ENCODE data around the gene CERS6.
"Not testable (repeated sequence)": the region's sequence is repeated elsewhere in the genome, so short reads cannot be mapped to it uniquely, and the experiment has no call there.

Gene CERS6

GRCh38 chr2:168742258-168742932 lies 286.3 kb downstream of the CERS6 start:
- ATAC-seq: no peak

GRCh38 chr2:168744844-168745243 lies 288.8 kb downstream of the CERS6 start:
- no peak for ATAC-seq

DNA sequence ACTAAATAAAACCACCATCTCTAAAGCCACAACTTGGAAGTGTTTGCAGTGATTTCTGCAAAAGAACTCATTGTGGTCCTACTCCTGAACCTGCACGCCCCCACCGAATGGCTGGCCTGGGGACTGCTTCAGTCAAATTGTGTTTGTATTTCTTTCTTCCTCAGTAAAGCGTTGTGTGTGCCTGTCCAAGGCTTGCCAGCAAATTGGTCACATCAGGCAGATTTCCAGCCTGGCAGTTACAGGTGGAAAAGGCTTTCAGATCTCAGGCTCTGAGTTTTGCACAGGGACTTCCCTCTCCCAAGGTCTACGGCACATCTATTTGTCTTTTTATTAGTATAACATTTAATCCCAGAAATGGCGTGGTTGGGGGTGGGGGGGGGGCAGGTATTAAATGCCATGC lies 292.4 kb downstream of the CERS6 start:
- no peak for ATAC-seq

DNA sequence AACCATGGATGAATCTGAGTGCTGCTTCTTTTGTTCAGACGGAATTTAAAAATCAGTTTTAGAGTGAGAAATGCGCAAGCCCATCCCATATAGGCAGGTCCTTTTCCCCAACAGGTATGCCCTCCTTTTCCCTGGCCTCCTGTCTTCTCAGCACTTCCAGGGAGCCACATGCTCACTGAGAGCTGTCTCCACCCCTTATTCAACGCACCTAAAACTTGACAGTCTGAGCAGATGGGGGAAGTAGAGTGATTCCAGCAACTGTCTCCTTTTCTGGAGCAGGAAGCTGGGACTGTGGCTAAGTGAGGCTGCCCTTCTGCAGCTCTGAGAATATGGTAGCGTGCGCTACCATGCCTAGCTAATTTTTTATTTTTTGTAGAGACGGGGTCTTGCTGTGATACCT lies 293.2 kb downstream of the CERS6 start:
- ATAC-seq: no peak

DNA sequence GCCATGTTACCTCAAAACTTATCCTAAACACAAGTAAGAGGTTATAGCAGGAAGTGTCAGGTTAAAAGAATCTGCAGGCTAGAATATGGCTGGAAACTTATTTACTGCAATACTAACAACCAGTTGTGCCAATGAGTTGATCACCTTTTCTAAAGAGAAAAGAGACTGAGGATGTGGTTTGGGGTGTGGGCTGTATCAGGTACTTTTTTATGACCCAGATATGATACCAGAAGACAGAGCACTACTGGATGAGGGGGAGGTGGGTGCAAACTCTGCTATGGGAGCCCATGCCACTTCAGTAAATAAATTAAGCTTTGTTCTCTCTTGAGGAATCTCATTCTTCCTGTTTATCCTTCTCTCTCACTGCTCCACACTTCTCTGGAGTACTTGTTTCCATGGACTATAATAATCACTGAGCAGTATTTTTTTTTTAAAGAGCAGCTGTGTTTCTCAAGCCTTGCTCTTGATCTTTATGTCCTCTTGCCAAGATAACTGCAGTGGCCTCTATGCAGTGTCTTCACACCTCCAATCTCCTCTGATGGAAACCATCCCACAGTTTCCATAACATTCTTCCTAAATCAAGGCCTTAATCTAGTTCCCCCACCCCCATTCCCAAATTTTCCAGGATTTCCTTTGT lies 295.1 kb downstream of the CERS6 start:
- peak; percentile 77 to 85 for ATAC-seq

DNA sequence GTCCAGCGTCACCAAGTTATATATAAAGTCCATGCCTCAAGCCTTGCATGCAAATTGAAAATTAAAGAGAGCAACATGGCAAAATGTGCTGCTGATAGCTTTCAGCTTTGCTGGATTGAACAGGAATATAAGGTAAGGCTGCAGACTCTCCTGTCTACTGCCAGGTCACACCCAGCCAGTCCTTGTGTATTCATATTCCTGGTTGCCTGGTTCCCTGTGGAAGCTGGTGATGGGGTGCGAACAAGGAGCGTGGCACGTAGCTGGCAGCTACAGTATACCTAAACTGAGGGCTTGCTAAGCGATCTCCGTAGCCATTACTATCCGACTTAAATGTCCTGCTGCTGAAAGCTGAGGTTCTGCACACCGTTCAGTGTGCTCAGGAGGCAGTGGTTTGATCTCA lies 296.3 kb downstream of the CERS6 start:
- ATAC-seq: no peak

DNA sequence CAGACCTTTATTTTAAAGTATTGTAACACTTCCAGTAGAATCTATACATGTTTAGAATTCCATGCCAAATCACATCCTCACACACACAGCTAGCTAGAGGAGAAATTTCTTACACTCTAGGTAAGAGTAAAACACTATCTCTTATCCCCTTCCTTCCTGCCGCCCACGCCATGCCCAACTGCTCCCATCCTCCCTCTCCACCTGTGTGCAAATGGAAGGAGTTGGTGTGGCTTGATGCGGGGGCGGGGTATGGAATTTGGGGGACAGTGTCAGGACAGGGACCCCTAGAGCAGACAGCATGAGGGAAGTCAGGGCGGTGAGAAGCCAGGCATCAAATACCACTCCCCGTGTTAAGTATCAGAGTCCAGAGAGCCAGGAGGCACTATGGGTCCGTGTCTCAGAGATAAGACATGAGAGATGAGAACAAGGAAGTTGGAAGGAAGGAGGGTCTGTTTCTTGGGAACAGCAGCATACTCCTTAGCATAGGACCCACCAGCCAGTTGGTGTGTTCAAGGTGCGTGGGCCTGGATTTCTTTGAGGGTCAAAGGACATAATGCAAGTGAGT lies 297.8 kb downstream of the CERS6 start:
- no peak for ATAC-seq

DNA sequence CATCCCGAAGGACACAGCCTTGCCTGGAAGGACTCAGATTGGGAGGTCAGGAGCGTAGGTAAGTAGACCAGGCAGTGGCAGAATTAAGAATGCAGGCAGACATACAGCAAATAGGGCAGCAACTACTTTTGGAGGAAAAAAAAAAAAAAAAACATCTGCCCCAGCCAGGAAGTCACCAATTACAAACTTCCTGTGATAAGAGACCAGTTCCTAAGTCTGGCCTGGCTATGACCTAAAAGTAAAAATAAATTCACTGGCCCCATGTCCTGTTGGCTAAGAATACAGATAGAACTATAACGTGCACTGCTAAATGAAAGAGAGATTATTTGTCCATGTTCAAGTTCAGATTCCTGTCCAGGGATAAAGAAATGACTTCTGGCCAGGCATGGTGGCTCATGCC lies 301.2 kb downstream of the CERS6 start:
- no peak for ATAC-seq

GRCh38 chr2:168758970-168759820 lies 303.1 kb downstream of the CERS6 start:
- peak; percentile 63 to 64 for ATAC-seq

DNA sequence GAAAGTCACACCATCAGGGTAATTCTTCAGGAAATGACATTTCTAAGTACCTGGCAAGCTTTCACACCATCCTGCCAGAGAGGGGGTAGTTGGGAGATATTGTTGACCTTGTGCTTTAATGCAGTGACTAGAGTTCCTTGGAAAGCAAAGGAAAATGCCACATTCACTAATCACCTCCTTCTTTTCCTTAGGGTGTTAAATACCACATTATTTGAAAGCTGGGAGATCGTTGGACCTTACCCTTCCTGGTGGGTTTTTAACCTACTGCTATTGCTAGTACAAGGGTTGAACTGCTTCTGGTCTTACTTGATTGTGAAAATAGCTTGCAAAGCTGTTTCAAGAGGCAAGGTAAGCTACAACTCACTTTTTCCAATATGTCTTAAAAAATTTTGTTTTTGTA lies 309.3 kb downstream of the CERS6 start:
- no peak for ATAC-seq

DNA sequence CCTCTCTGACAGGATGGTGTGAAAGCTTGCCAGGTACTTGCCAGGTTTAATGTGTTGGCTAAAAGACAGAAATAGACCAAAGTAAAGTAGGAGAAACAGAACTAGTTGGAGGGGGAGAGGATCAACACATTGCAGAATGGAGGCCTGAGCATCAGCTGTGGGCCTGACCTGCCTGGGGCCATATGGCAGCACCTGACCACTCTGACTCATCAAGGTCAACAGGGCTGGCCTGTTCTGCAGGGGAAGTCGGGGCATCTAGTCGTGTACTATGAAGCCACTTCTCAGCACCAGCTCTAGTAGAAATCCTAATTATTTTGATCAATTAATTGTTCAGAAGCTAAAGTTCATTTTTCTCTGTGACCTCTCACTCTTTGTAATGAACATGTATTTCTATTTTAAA lies 310.5 kb downstream of the CERS6 start:
- no peak for ATAC-seq

- no peak for ATAC-seq
Measured at GRCh38 chr2:168767258-168767657, 311.2 kb downstream of the CERS6 start.

- not testable (repeated sequence) for ATAC-seq
Measured at GRCh38 chr2:168768357-168768756, 312.3 kb downstream of the CERS6 start.

- ATAC-seq: no peak
Measured at GRCh38 chr2:168770796-168771195, 314.7 kb downstream of the CERS6 start.

GRCh38 chr2:168772704-168773103 lies 316.6 kb downstream of the CERS6 start:
- no peak for ATAC-seq

- ATAC-seq: no peak
Measured at GRCh38 chr2:168773128-168773527, 317.1 kb downstream of the CERS6 start.

DNA sequence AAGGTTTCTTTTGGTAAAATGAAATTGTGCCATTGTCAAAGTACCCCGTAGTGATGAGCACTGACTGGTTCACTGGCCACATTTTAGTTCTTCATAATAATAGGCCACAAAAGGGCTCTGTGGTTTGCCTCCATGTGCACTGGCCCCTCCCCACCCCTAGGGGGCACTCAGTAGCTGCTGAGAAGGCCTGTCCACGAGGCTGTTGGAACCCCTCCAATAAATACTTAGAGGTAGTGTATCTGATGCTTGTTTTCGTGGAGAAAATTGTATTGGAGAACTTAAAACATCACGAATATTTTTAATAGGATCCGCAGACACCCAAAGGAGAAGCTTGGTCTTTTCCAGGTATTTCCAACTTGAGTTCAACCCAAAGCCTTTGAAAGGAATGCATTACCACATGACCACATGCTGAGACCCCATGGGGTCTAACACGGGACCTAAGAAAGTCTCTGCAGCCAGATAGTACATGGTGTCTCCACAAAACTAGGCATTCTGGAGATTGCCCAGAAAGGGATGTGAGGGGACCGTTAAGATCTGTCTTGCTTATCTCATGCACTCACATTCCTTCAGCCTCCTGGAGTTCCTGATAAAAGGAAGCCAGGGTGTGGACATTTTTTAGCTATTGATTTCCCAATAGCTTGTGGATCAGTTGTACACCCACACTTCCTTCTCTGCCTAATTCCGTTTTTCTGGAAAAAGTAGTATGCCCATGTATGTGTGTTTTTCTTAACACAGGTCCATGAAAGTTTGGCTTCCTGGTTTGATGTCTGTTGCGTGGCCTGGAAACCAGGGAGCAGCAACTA lies 317.8 kb downstream of the CERS6 start:
- ATAC-seq: no peak

DNA sequence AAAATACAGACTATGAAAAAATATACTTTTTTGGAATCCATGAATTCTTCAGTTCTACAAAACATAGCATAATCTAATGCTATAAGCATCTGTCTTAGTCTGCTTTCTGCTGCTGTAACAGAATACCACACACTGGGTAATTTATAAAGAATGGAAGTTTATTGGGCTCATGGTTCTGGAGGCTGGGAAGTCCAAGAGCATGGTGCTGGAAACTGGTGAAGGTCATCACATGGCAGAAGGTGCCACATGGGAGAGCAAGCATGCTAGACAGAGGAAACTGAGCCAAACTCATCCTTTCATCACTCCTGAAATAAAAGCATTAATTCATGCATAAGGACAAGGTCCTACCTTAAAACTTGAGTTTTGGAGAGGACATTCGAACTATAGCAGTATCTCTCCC lies 319.8 kb downstream of the CERS6 start:
- ATAC-seq: no peak

DNA sequence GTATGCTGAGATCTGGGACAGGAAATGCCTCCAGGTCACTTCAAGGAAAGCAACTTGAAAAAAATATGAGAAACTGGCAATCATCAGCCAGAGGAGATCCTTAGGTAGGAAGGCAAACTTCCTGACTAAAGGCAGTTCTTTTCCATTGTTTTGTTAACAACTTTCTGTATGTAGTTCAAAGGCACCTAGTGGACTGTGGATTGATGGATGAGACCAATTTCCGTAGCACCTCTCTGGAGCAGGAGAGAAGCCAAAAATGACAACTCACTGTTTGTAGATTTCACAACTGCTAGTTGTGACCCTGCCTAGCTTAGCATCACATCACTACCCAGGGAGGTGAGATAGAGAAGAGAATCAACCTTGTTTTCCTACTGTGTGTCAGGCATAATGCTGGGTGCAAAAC lies 324.6 kb downstream of the CERS6 start:
- ATAC-seq: no peak

GRCh38 chr2:168781191-168781817 lies 325.2 kb downstream of the CERS6 start:
- ATAC-seq: no peak

DNA sequence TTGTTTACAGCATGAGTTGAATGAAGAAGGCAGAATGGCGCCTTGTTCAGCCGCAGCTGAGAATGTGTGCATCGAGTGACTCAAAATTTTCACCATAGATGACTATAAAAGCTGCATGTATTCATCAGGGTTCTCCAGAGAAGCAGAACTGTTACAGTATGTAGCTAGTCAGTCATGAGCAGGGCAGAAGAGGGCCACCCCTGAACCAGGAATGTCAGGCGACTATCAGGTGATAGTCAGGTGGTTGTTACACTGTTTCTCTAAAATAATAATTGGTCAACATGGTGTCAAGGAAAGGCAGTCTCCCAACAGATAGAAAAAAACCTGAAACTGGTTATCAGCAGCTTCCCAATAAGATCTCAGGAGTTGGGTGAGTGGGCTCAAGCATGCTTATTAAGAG lies 326.2 kb downstream of the CERS6 start:
- ATAC-seq: no peak

- ATAC-seq: no peak
Measured at GRCh38 chr2:168784993-168785392, 328.9 kb downstream of the CERS6 start.
